Muscle of back (tissue), 11 donors: ENCODE data around the gene CDKN2C. TPM values are rescaled to one million over a fixed set of nuclear protein-coding genes. Genes with fewer than 3 reads are reported as not detected.
"Not testable (repeated sequence)": the region's sequence is repeated elsewhere in the genome, so short reads cannot be mapped to it uniquely, and the experiment has no call there.

Experiments used
- DNase-seq, 3 donors: peaks; one replicate each; pipeline versions ENCODE4 v3.0.0 to v3.0.0-alpha.2; 2013
- polyA plus RNA-seq, 10 donors: library from polyadenylated mRNA; unstranded; fragments of 120-200 nt; gene quantifications; one replicate each; pipeline ENCODE4 v1.2.1, GENCODE V29; 2013; ENCODE audit not compliant: insufficient read length in 10 of 10

The CDKN2C gene
- polyA plus RNA-seq, 10 donors, result 9.7 to 18.1 (median 12.4) TPM

- peak in 2 of 3 donors; percentile 54 to 78 for DNase-seq
Measured at GRCh38 chr1:50978144-50978851, 8.3 kb downstream of the CDKN2C start.

GRCh38 chr1:50978852-50979781 lies 9.1 kb downstream of the CDKN2C start:
- DNase-seq, result peak in 1 of 3 donors; percentile 62

GRCh38 chr1:50979937-50980336 lies 9.9 kb downstream of the CDKN2C start:
- peak in 1 of 3 donors; percentile 55 for DNase-seq

GRCh38 chr1:50980505-50980904 lies 10.5 kb downstream of the CDKN2C start:
- peak in 1 of 3 donors; percentile 33 for DNase-seq

GRCh38 chr1:50981741-50982140 lies 11.7 kb downstream of the CDKN2C start:
- peak in 1 of 3 donors; percentile 19 for DNase-seq

- no peak for DNase-seq
Measured at GRCh38 chr1:50982611-50983010, 12.6 kb downstream of the CDKN2C start.

- DNase-seq, result no peak
Measured at GRCh38 chr1:50983219-50983802, 13.3 kb downstream of the CDKN2C start.

- no peak for DNase-seq
Measured at GRCh38 chr1:50985094-50985493, 15.0 kb downstream of the CDKN2C start.

GRCh38 chr1:50986653-50987052 lies 16.6 kb downstream of the CDKN2C start:
- no peak for DNase-seq

- no peak for DNase-seq
Measured at GRCh38 chr1:50989694-50990093, 19.6 kb downstream of the CDKN2C start.

- no peak for DNase-seq
Measured at GRCh38 chr1:50992532-50993318, 22.7 kb downstream of the CDKN2C start.

- no peak for DNase-seq
Measured at GRCh38 chr1:50993645-50994044, 23.6 kb downstream of the CDKN2C start.

- no peak for DNase-seq
Measured at GRCh38 chr1:50994997-50995396, 25.0 kb downstream of the CDKN2C start.

GRCh38 chr1:50995651-50996050 lies 25.6 kb downstream of the CDKN2C start:
- DNase-seq, result no peak

- DNase-seq, result no peak
Measured at GRCh38 chr1:50996083-50996482, 26.0 kb downstream of the CDKN2C start.

GRCh38 chr1:50999375-50999774 lies 29.3 kb downstream of the CDKN2C start:
- not testable (repeated sequence) for DNase-seq

- DNase-seq, result no peak
Measured at GRCh38 chr1:51000160-51000559, 30.1 kb downstream of the CDKN2C start.

GRCh38 chr1:51000651-51001050 lies 30.6 kb downstream of the CDKN2C start:
- DNase-seq, result no peak

- DNase-seq, result no peak
Measured at GRCh38 chr1:51002516-51002915, 32.5 kb downstream of the CDKN2C start.

- DNase-seq, result not testable (repeated sequence)
Measured at GRCh38 chr1:51005549-51005948, 35.5 kb downstream of the CDKN2C start.

- DNase-seq, result no peak
Measured at GRCh38 chr1:51009381-51009780, 39.3 kb downstream of the CDKN2C start.

GRCh38 chr1:51014878-51015277 lies 44.8 kb downstream of the CDKN2C start:
- no peak for DNase-seq
